DMS153 (cell line): ENCODE measurements around the gene MINDY4.

Experiments used
- DNase-seq: peaks from one replicate; lab custom pipeline; 2025; lab: John Stamatoyannopoulos, UW

Gene MINDY4

DNA sequence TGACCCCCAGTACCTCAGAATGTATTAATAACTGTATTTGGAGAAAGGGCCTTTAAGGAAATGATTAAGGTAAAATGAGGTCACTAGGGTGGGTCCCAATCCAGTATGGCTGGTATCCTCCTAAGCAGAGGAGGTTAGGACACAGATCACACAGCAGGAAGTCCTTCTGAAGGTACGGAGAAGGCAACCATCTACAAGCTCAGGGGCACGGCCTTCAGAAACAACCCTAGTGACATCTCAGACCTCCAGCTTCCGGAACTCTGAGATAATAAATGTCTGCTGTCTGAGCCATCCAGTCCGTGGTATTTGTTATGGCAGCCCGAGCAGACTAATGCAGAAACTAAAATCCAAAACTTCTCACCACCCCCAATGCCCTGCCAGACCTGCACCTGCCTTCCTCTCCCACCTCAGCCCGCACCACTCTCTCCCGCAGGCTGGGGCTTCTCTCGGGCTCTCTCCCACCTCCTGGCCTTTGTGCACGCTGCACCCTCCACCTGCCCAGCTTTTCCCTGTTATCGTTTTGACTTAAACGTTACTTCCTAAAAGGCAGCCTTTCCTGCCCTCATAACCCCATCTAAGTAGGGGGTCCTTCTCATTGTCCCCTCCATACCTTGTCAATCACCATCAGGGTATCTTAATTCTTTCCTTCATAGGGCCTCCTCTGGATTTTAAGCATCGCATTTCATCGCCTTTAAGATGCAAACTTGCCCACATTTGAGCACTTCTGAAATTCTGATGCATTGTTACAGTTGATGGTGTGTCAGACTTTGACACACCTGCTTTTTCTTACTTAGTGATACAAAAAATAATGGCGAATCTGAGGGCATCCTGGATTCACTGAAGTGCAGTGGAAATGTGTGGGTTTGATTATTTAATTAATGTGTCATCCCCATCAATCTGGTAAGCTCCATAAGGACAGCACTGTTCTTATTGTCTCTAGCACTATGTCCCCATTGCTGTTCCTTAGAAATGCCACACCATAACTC, 108.2 kb downstream of the MINDY4 start:
- peak; percentile 36 for DNase-seq

DNA sequence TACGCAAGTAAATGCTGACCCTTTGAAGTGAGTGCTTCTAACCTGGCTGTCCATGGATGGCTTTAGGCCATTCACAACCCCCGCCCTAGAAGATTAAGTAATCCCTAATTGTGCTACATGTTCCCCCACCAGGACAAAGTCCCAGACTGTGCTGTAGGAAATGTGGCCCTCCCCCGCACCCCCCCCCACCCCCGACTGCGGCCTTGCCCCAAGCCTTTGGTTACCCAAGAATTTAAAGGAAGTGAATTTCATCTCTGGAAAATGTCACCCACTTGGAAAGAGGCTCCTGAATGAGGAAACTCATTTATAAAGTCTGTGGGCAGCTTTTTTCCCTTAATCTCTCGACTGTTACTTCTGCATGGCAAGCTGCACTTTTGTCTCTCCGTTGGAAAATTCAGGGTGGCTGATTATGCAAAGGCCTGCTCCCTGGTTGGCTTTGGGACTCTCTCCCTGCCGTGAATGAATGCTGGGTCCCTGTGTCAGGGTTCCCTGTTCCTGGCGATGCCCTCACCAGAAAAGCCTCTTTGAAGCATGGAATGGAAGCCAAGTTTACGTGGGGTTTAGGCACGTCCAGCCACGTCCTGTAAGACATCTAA, 109.0 kb downstream of the MINDY4 start:
- no peak for DNase-seq

DNA sequence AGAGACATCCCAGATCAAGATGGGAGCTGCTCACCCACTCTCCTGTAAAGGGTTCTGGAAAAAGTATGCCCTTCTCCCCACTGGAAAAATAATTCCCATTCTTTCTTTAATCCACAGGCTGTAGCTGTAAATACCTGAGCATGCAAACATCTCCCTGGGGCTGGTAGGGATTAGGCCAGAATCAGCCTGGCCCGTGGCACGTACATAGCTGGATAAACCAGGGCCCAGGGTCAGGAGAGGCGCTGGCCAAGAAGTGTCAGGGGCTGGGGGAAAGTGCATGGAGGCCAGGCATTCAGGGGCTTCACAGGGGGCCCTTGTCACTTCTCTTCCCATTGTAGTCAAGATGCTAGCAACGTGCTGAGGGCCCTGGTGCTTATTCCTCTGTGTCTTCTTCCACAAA, 109.7 kb downstream of the MINDY4 start:
- no peak for DNase-seq

DNA sequence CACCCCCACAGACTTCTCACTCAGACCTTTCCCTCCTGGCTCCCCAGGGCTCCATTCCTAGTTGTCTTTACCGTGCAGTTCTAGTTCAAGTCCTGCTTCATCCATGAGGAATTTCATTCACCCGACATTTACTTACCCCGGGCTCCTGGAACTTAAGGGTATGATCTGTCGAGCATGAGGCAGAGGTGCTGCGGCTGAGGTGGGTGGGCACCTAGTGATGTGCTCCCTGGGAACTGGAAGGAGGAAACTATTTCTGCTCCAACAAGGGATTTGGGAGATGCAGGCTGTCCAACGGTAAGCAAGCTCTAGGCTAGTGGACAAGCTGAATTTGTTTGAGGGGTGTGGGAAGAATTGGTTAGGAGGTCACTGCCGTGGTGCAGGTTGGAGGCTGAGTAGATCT, 110.2 kb downstream of the MINDY4 start:
- DNase-seq = no peak

DNA sequence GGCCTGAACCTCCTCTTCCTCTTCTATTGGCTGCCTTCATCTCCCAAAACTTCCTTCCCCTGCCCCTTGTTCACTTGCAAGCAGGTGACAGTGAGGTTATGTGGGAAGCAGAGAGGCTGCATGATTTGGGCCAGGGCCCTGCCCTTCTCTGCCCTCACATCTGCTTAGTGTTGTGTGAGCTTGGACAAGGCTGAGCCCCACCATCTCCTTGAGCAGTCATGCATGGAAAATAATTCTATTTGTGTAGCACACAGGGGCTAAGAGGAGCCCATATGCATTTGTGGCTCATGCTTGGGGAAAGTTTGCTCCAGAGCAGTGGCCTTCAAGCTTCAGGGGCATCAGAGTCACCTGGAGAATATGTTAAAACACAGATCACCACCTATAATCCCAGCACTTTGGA, 113.7 kb downstream of the MINDY4 start:
- DNase-seq = no peak

DNA sequence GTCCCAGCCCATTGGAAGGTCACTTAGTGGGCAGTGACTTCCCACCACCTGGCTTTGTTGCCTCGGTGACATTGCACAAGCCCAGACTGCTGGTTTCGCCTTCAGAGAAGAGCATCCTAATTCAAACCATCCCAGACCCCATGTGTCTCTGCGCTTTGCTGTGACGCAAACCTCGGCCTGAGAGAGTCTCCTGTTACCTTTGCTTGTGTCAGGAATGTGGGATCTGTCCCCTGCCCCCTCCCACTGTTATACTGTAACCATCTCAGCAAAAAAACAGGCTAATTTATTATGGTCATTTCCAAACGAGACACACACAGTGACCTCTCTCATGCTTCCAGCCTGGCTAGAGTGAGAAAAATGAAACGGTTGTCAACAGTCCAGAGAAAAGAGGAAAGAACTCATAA, 115.4 kb downstream of the MINDY4 start:
- DNase-seq = no peak

DNA sequence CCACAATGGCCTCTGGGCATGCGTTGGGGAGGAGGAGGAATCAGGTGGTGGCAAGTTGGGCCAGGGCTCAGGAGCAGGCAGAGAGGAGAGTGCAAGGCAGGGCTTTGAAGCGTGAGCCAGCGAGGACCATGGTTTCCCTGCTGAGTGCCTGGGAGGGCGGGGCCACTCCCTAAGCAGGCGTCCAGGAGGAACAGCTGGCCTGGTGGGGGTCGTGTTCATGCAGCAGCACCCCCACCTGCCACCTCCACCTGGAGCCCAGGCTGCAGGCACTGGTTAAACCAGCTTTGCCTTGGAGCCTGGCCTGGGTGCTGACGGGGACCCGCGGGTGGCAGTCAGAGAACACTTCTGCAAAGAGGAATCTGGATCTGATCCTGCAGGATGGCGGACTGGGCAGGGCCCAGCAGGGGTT, 116.3 kb downstream of the MINDY4 start:
- no peak for DNase-seq

DNA sequence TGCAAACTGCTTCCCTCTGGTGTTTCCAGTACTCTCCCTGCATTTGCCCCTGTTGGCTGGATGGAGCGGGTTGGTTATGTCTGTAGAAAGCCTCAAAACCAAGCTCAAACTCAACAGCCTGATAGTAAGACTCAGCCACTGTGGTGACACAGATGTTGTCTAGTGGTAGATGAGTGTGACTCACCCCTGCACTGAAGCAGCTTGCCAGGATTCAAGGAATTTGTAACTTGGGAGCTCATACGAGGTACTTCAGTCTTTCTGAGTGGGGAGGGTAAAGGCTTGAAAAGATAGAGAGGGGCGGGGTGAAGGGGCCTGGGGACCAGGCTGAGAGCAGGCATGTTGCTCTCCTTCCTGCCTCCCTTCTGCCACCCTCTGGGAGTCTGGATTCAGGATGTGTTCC, 117.5 kb downstream of the MINDY4 start:
- no peak for DNase-seq

DNA sequence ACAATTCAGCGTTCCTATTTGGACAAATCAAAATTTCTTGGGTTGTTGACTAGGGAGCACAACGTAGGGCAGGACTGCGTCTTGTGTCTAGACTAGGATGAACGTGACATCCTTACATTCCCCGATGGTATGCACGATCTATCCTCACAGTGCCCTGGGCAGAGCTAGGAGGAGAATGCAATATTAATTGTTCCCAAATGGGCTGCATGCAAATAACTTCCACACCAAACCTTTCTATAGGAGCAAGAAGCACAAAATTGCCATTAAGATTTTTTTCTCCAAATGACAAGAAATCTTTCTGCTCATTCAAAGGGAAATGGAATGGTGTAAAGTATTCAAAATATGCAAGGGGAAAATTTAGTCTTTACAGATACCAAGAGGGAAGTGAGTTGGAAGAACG, 119.0 kb downstream of the MINDY4 start:
- DNase-seq = no peak

DNA sequence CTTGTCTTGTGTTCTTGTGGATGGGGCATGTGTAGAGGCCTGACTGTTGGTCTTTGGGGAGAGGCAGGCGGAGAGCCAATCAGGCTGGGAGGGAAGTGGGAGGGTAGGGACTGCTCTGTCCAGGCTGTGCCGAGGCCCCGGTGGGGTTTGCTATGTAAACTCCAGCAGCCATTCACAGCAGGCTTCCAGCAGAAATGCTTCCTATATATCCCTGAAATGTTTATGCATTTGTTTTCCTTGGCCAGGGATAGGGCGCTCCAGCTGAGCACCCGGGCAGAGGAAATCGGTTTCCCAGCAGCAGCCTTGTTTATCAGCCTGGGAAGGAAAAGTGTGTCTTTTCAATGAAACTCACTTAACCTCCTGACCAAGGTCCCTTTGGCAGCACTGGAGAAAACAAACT, 122.1 kb downstream of the MINDY4 start:
- DNase-seq = peak; percentile 17

DNA sequence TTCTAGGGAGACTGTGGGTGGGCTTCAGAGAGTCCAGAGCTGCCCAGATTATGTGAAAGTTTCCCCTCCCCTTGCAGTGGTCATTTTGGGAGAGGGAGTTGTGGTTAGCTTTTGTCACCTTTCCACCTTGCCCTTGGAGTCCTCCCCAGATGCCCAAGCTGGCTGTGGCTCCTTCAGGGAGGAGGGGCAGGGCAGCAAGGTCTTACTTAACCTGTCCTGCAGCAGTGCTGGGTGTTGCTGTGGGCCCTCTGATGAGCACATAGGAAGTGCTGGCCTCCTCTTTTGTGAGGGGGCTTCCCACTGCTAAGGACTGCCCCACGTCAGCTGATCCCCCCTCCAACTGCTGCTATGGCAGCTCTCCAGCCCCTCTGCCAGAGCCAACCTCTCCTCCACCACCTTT, 122.8 kb downstream of the MINDY4 start:
- DNase-seq = no peak

DNA sequence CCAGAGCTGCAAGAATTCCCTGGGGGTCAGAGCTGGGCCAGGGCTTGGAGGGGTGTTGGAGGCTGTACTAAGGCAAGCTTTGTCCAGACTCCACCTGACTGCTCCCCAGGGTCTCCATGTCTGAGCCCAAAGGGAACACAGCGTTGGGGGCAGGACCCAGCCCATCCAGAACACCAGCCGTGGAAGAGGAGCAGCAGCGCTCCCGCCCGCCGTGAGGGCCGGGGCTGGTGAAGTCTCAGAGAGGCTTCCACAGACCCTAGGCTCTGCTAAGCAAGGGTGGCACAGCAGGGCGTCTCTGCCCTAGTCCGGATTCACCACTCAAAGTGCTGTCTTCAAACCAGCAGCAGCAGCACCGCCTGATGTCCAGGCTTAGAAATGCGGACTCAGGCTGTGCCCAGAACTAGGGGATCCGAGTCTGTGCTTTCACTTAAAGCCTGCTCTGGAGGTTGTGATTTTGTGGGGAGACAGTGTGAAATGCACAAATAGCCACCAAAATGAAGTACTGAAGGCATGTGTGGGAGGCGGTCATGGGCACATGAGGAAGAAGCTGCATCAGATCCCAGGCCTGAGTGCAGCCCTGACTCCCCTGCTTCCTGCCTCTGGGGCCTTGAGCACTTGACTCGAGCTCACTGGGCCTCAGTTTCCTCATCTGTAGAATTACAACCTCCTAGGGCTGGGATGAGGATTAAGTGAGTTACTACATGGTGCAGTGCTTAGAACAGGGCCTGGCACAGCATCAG, 123.8 kb downstream of the MINDY4 start:
- no peak for DNase-seq

DNA sequence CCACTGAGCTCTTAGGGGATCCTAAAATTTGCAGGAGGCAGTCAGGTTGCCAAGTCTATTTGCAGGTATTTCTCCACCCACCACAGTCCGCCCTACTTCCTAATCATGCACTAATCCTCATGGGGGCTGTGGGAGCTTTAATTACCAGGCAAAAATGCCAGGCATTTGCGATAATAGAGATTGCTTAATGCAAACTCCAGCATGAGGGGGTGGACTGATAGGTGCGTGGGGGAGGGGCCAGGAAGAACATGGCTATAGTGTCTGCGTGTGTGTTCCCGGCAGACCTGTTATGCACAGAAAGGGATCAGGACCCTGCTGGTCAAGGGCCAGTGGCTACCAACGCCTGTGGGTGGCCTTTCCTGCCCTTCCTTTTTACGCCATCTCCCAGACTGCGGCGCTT, 124.8 kb downstream of the MINDY4 start:
- no peak for DNase-seq

DNA sequence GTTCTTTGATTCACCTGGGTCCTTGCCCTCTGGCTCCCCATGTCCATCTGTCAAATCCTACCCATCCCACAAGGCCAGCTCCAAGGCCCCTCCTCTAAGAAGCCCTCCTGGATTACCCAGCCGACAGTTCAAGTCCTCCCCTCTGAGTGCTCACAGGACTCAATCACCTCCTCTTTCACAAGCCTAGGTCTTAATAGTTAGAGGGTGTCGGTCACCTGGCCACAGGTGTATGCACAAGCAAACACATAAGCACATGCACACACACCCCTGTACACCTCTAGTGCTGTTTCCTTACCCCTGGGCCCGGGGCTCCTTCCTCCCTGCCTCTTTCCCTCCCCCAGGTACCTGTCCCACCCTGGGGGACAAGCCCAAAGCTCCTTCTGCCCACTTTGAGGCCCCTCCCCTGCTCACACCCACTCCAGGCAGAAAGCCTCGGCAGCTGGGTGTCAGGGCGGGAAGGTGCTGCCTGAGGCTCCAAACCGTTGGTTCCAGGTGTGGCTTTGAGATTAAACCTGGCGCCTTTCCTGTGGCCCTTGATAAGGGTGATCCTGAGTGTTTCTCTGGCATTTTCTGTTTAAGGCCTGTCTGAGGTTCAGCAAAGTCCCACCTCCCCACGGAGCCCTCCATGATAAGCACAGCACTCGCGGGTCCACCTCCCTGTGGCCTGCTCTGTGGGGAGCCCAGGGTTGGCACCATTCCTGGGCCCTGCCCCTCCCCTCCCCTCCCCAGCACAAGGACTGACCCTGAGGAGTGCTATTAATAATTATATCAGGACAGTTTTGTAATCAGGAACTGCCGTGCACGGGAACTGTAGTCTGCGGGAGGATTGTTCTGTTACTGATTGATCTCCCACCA, 125.8 kb downstream of the MINDY4 start:
- no peak for DNase-seq

DNA sequence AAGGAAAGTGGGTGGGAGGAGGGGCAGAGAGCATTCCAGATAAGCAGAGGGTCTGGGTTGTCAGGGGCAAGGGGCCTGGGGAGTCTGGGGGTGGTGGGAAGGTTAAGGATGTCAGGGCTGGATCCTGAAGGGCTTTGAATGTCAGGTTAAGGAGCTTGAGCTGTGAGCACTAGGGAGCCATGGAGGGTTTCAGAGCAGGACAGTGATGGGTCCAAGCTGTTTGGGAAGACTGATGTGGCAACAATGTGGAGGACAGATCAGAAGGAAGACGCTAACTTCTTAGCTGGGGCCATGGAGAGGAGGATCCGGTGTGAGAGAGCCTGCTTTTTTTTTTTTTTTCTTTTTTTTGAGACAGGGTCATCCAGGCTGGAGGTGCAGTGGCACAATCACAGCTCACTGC, 126.6 kb downstream of the MINDY4 start:
- DNase-seq = no peak

DNA sequence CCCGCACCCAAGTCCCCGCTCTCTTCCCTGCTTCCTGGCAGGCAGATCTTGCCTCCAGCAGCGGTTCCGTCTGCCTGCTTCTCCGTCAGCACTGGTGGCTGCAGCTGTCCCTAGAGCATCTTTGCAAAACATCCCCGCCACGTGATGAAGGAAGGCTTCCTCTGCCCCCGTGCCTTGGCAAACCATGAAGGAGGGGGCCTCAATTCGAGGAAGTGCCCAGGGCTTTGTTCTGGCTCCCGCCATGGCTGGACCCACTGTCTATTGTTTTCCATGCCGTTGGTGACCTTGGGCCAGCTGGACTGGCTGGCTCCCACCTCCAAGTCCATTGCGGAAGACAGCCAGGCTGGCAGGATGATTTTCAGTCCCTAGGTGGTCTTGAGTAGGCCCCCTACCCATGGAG, 127.2 kb downstream of the MINDY4 start:
- DNase-seq = no peak

DNA sequence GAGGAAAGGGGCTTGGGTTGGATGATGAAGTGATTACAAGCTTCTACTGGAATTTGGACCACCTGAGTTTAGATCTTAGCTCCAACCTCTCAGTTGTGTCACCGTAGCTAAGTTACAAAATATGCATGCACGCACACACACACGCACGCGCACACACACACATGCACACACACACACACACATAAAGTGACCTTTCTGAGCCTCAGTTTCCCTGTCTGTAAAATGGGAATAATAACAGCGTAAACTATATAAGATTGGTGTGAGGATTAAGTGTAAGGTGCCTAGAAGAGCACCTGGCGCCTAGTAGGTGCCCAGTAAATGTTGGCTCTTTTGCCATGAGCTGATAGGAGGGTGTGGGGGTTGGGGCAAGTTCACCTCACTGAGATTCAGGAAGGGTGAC, 127.8 kb downstream of the MINDY4 start:
- no peak for DNase-seq

DNA sequence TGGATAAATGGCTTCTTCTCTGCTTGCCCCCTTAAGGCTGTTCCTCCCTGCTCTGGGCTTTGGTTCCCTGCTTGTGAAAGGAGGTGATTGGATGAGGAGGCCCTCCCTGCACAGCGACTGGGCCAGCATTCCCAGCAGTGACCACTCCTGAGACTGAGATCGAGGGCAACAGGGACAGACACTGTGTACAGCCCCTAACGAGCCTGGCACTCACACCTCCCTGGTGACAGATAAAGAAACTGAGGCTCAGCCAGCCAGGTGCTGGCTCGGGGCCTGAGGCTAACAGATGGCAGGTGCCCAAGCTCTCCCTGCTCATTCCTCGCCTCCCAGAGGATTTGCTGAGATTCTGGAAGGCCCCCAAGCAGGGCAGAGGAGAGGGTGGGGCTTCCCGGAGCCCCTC, 128.4 kb downstream of the MINDY4 start:
- DNase-seq = no peak

DNA sequence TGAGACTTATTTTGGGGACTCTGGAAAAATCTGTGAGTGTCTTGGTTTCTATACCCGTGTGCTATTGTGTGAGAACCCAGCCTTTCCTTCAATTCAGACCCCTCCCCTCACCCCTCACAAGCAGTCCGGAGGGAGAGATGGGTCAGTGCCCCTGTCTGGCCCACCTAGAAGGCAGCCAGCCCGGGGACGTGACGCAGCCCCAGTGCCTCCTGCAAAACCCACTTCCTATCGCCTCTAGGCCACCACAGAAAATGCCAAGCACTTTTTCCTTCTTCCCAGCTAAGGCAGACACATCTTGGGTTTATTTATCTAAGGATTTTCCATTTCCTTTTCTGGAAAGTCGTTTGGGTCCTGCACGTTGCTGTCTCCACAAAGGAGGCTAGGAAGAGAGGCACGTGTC, 128.8 kb downstream of the MINDY4 start:
- no peak for DNase-seq

DNA sequence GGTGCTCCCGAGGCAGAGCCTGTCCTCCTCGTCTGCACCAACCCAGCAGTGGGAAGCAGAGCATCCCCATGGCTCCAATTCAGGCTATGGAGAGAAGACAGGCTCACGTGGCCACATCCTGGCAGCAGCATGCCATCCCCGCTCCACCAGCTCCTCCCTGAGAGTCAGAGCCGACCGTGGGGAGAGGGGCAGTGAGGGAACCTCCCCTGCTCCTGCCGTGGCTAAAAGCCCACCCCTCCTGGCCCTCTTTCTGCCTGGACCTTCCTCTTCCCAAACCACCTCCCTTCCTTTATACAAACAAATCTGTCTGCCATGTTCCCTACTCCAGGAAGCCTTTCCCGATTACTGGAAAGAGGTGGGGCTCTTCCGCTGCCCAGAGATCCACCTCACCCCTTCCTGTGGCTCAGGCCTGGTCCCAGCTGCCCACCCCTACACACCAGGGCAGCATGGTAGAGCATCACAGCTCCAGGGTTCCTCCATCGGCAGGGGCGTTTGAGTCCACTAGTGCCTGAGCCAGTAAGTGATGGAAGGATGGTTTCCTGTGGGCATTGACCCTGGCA, 129.7 kb downstream of the MINDY4 start:
- DNase-seq = no peak

DNA sequence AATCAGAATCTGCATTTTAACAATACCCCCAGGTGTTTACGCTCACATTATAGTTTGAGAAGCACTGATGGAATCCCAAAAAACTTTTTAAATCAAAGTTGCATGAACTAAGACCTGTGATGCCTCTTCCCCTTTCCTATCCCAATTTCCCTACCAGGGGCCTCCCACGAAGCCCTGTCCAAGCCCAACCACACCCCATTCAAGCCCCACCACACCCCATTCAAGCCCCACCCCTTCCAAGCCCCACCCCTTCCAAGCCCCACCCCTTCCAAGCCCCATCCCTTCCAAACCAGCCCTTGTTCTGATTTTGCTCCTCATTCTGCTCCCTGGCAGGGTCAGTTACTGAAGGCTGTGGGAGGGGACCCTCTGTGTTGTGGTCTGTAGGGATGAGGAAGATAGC, 130.6 kb downstream of the MINDY4 start:
- DNase-seq = no peak

DNA sequence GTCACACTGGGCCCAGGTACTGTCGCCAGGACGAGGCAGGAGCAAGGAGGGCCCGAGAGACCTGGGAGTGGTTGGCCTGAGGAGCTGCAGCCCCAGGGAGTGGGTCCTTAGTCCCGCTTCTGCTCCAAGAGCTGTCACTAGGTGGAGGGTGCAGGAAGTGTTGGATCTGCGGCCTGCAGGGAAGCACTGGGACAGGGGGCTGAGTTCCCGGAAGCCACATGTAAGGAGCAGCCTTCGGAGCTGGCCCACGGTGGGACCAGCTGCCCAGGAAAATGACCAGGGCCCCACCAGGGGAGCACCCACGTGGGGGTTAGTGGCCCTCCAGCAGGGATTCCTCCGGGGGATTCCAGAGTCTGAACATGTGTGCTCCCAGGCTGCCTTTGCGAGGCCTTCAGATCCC, 131.2 kb downstream of the MINDY4 start:
- no peak for DNase-seq
